Measurements from ENCODE around the gene CNST.
"Not testable (repeated sequence)": the region's sequence is repeated elsewhere in the genome, so short reads cannot be mapped to it uniquely, and the experiment has no call there.

Gene CNST

GRCh38 chr1:246629976-246630375 lies 63.7 kb downstream of the CNST start:
- DNase-seq: no peak

GRCh38 chr1:246631426-246631825 lies 65.2 kb downstream of the CNST start:
- DNase-seq: no peak

GRCh38 chr1:246632281-246633168 lies 66.3 kb downstream of the CNST start:
- DNase-seq: no peak

- DNase-seq: not testable (repeated sequence)
These were observed 68.4 kb downstream of the CNST start for GRCh38 chr1:246634659-246635058.

GRCh38 chr1:246638941-246639655 lies 72.8 kb downstream of the CNST start:
- no peak for DNase-seq

GRCh38 chr1:246639732-246640131 lies 73.5 kb downstream of the CNST start:
- no peak for DNase-seq

- DNase-seq: no peak
These were observed 74.5 kb downstream of the CNST start for GRCh38 chr1:246640747-246641146.

GRCh38 chr1:246641394-246641793 lies 75.1 kb downstream of the CNST start:
- DNase-seq: no peak

GRCh38 chr1:246642719-246643118 lies 76.5 kb downstream of the CNST start:
- DNase-seq: no peak

- DNase-seq: no peak
These were observed 80.9 kb downstream of the CNST start for GRCh38 chr1:246647113-246647512.

- DNase-seq: no peak
These were observed 81.3 kb downstream of the CNST start for GRCh38 chr1:246647513-246647912.

- DNase-seq: peak; percentile 6
These were observed 84.9 kb downstream of the CNST start for GRCh38 chr1:246651012-246651695.

GRCh38 chr1:246658567-246658966 lies 92.3 kb downstream of the CNST start:
- DNase-seq: no peak

GRCh38 chr1:246659594-246660140 lies 93.4 kb downstream of the CNST start:
- no peak for DNase-seq

GRCh38 chr1:246661451-246661850 lies 95.2 kb downstream of the CNST start:
- DNase-seq: no peak

GRCh38 chr1:246667773-246668172 lies 101.5 kb downstream of the CNST start:
- no peak for DNase-seq

- no peak for DNase-seq
These were observed 103.4 kb downstream of the CNST start for GRCh38 chr1:246669659-246670058.

GRCh38 chr1:246674049-246674448 lies 107.8 kb downstream of the CNST start:
- DNase-seq: no peak

GRCh38 chr1:246677842-246678241 lies 111.6 kb downstream of the CNST start:
- DNase-seq: no peak

- DNase-seq: no peak
These were observed 112.8 kb downstream of the CNST start for GRCh38 chr1:246678816-246679793.

- DNase-seq: no peak
These were observed 113.5 kb downstream of the CNST start for GRCh38 chr1:246679794-246680177.

GRCh38 chr1:246680190-246680589 lies 113.9 kb downstream of the CNST start:
- no peak for DNase-seq

Data from suppressor macrophage treated with lipopolysaccharide for 4 hours (primary cell).